HL-60/S4 (cell line): ENCODE data around the gene MAP4K1.

Experiments used
- in situ Hi-C: fragments of 300-500 bp; cut with MboI; formaldehyde crosslinking; loops from 2 replicates; pipeline ENCODE4 v1.14.3; 2022; ENCODE audit warnings: low sequenced_read_pairs

MAP4K1 gene

GRCh38 chr19:38653028-38653571 is 35.3 kb upstream of the MAP4K1 start:
- in situ Hi-C loops, result no loop called here

GRCh38 chr19:38650911-38651584 is 33.3 kb upstream of the MAP4K1 start:
- in situ Hi-C loops, result no loop called here

- in situ Hi-C loops, result no loop called here
Observed at GRCh38 chr19:38650172-38650775, 32.5 kb upstream of the MAP4K1 start.

- in situ Hi-C loops, result no loop called here
Observed at GRCh38 chr19:38649305-38650171, 31.8 kb upstream of the MAP4K1 start.

GRCh38 chr19:38648769-38649304 is 31.1 kb upstream of the MAP4K1 start:
- in situ Hi-C loops, result no loop called here

- in situ Hi-C loops, result no loop called here
Observed at GRCh38 chr19:38647966-38648768, 30.4 kb upstream of the MAP4K1 start.

GRCh38 chr19:38647368-38647965 is 29.7 kb upstream of the MAP4K1 start, which contains the start of gene ACTN4:
Gene ACTN4, plus strand, starts transcription at chr19:38647649. Its CDS starts 97 bp downstream, at chr19:38647746.
- in situ Hi-C loops, result no loop called here

- in situ Hi-C loops, result no loop called here
Observed at GRCh38 chr19:38644719-38645118, 27.0 kb upstream of the MAP4K1 start.

GRCh38 chr19:38642176-38642575 is 24.4 kb upstream of the MAP4K1 start:
- in situ Hi-C loops, result no loop called here

GRCh38 chr19:38640368-38640767 is 22.6 kb upstream of the MAP4K1 start:
- in situ Hi-C loops, result no loop called here

GRCh38 chr19:38639679-38640078 is 21.9 kb upstream of the MAP4K1 start:
- in situ Hi-C loops, result loop anchor here (10.0 kb wide), 1 partner anchor 235 kb away; the partner anchor contains the start of gene FAM98C

- in situ Hi-C loops, result loop anchor here (10.0 kb wide), 1 partner anchor 234 kb away; the partner anchor contains the start of gene FAM98C
Observed at GRCh38 chr19:38638461-38638860, 20.7 kb upstream of the MAP4K1 start.

- in situ Hi-C loops, result loop anchor here (10.0 kb wide), 1 partner anchor 231 kb away; the partner anchor contains the start of gene FAM98C
Observed at GRCh38 chr19:38635483-38636399, 18.0 kb upstream of the MAP4K1 start.

- in situ Hi-C loops, result loop anchor here (10.0 kb wide), 1 partner anchor 230 kb away; the partner anchor contains the start of gene FAM98C
Observed at GRCh38 chr19:38634757-38635482, 17.2 kb upstream of the MAP4K1 start.

- in situ Hi-C loops, result loop anchor here (10.0 kb wide), 1 partner anchor 228 kb away; the partner anchor contains the start of gene FAM98C
Observed at GRCh38 chr19:38632476-38633213, 14.9 kb upstream of the MAP4K1 start.

- in situ Hi-C loops, result loop anchor here (10.0 kb wide), 1 partner anchor 227 kb away; the partner anchor contains the start of gene FAM98C
Observed at GRCh38 chr19:38631811-38632475, 14.2 kb upstream of the MAP4K1 start.
